GM23338 (cell line): ENCODE measurements around the gene CREB3L2.

ENCODE experiments used
- CREB1 ChIP-seq: fragments of 250-450 bp; sonication (Bioruptor Pico); IDR thresholded peaks from 2 replicates; pipeline ENCODE4 v1.5.0; 2020; ENCODE audit warnings: low read depth, mild to moderate bottlenecking, moderate library complexity
- CTCF ChIP-seq, 2 experiments: fragments of 200-600 bp in 1 of 2; sonication (generic) in 1 of 2; conservative IDR thresholded peaks; 2 replicates each; pipeline versions ENCODE4 v1.5.1 to v1.6.1; 2016 to 2017; ENCODE audit warnings: antibody characterized with exemption in 2 of 2, low read depth in 2 of 2, mild to moderate bottlenecking in 2 of 2, moderate library complexity in 1 of 2
- ETS1 ChIP-seq: IDR thresholded peaks from 2 replicates; pipeline ENCODE4 v1.6.1; 2016; ENCODE audit warnings: antibody characterized with exemption
- EZH2 ChIP-seq: fragments of 200-600 bp; sonication (generic); IDR thresholded peaks from one replicate; pipeline ENCODE4 v1.8.0; 2017; ENCODE audit warnings: antibody characterized with exemption, mild to moderate bottlenecking, low read depth; ENCODE audit not compliant: unreplicated experiment

- no peak for TF ChIP-seq ETS1
- no peak for TF ChIP-seq EZH2
- no peak for TF ChIP-seq CTCF (conservative IDR thresholded peaks at IDR 0.05; ENCODE audit: low read depth in 2 of 2)
- no peak for TF ChIP-seq CREB1 (CRISPR knock-in tag)
Observed at GRCh38 chr7:137977173-137977572, 24.7 kb downstream of the CREB3L2 start.
